Measurements from ENCODE around the gene ZP3.
"Not testable (repeated sequence)": the region's sequence is repeated elsewhere in the genome, so short reads cannot be mapped to it uniquely, and the experiment has no call there.

DNA sequence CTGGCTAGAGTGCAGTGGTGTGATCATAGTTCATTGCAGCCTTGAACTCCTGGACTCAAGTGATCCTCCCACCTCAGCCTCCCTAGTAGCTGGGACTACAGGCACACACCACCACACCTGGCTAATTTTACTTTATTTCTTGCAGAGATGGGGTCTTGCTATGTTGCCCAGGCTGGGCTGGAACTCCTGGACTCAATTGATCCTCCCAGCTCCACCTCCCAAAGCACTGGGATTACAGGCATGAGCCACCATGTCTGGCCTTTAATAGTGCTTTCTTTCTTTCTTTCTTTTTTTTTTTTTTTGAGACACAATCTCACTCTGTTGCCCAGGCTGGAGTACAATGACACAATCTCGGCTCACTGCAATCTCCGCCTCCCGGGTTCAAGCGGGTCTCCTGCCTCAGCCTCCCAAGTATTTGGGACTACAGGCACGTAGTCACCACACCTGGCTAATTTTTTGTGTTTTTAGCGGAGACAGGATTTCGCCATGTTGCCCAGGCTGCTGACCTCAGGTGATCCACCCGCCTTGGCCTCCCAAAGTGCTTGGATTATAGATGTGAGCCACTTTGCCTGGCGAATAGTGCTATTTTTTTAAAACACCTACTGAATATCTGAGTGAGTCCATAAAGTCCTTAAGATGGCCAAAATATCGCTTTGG, 7.0 kb upstream of the ZP3 start:
- TF ChIP-seq, protein P1, sequence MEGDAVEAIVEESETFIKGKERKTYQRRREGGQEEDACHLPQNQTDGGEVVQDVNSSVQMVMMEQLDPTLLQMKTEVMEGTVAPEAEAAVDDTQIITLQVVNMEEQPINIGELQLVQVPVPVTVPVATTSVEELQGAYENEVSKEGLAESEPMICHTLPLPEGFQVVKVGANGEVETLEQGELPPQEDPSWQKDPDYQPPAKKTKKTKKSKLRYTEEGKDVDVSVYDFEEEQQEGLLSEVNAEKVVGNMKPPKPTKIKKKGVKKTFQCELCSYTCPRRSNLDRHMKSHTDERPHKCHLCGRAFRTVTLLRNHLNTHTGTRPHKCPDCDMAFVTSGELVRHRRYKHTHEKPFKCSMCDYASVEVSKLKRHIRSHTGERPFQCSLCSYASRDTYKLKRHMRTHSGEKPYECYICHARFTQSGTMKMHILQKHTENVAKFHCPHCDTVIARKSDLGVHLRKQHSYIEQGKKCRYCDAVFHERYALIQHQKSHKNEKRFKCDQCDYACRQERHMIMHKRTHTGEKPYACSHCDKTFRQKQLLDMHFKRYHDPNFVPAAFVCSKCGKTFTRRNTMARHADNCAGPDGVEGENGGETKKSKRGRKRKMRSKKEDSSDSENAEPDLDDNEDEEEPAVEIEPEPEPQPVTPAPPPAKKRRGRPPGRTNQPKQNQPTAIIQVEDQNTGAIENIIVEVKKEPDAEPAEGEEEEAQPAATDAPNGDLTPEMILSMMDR (IDR thresholded peaks at IDR 0.05) = not testable (repeated sequence)
- not testable (repeated sequence) for TF ChIP-seq POLR2A (IDR thresholded peaks at IDR 0.05; ENCODE audit: low read depth); EP300 (IDR thresholded peaks at IDR 0.05)
